Ishikawa (cell line): ENCODE data around the gene TIGIT.

Experiments used
- CEBPB ChIP-seq: IDR thresholded peaks from 2 replicates; pipeline ENCODE4 v1.6.1; 2012
- CREB1 ChIP-seq: IDR thresholded peaks from 2 replicates; pipeline ENCODE4 v1.6.1; 2012; ENCODE audit warnings: low read depth
- EGR1 ChIP-seq: IDR thresholded peaks from 2 replicates; pipeline ENCODE4 v1.6.1; 2012
- EP300 ChIP-seq: IDR thresholded peaks from 2 replicates; pipeline ENCODE4 v1.6.1; 2012; ENCODE audit warnings: borderline replicate concordance
- FOXM1 ChIP-seq: IDR thresholded peaks from 2 replicates; pipeline ENCODE4 v1.6.1; 2012; ENCODE audit warnings: low read depth, borderline replicate concordance
- MAX ChIP-seq: IDR thresholded peaks from 2 replicates; pipeline ENCODE4 v1.6.1; 2012
- RAD21 ChIP-seq: IDR thresholded peaks from 2 replicates; pipeline ENCODE4 v1.6.1; 2012; ENCODE audit warnings: low read depth
- REST ChIP-seq: IDR thresholded peaks from 2 replicates; pipeline ENCODE4 v1.6.1; 2012; ENCODE audit warnings: low read depth, mild to moderate bottlenecking
- TAF1 ChIP-seq: IDR thresholded peaks from 2 replicates; pipeline ENCODE4 v1.6.1; 2012; ENCODE audit warnings: low read depth, mild to moderate bottlenecking
- TCF12 ChIP-seq: IDR thresholded peaks from 2 replicates; pipeline ENCODE4 v1.6.1; 2012; ENCODE audit warnings: low read depth
- TEAD4 ChIP-seq: IDR thresholded peaks from 2 replicates; pipeline ENCODE4 v1.6.1; 2012
- USF1 ChIP-seq: IDR thresholded peaks from 2 replicates; pipeline ENCODE4 v1.6.1; 2012
- YY1 ChIP-seq: IDR thresholded peaks from 2 replicates; pipeline ENCODE4 v1.6.1; 2012; ENCODE audit warnings: low read depth
- ZBTB7A ChIP-seq: IDR thresholded peaks from 2 replicates; pipeline ENCODE4 v1.6.1; 2012; ENCODE audit warnings: low read depth

GRCh38 chr3:114259566-114259965, 34.3 kb upstream of the TIGIT start:
- TF ChIP-seq REST (no peak), TAF1 (no peak), MAX (no peak), EP300 (no peak), EGR1 (no peak), TCF12 (no peak), CREB1 (no peak), FOXM1 (no peak), RAD21 (no peak), ZBTB7A (no peak), USF1 (no peak), TEAD4 (no peak), YY1 (no peak), CEBPB (no peak)
